Osteoblast (primary cell): ENCODE results near the gene NOL6. TPM values are rescaled to one million over a fixed set of nuclear protein-coding genes. Genes with fewer than 3 reads are reported as not detected.
"Not testable (repeated sequence)": the region's sequence is repeated elsewhere in the genome, so short reads cannot be mapped to it uniquely, and the experiment has no call there.

Experiments
- DNase-seq: peaks from one replicate; pipeline ENCODE4 v3.0.0; 2011; ENCODE audit warnings: low spot score, mixed read lengths; ENCODE audit not compliant: insufficient read length; ENCODE audit errors: missing footprints
- H2AFZ ChIP-seq: 2 replicates; pipeline ENCODE4 v1.6.0; 2011; ENCODE audit warnings: mild to moderate bottlenecking, low read length
- H3K27ac ChIP-seq: 2 replicates; pipeline ENCODE4 v1.5.1; 2011; ENCODE audit warnings: mild to moderate bottlenecking, low read depth, low read length, moderate library complexity
- H3K27me3 ChIP-seq: 2 replicates; pipeline ENCODE4 v1.6.0; 2012; ENCODE audit warnings: mild to moderate bottlenecking, control low read depth, inconsistent platforms, low read length, moderate library complexity; ENCODE audit not compliant: insufficient read depth
- H3K36me3 ChIP-seq: 2 replicates; pipeline ENCODE4 v1.5.1; 2011; ENCODE audit warnings: mild to moderate bottlenecking, low read length, control low read depth, moderate library complexity; ENCODE audit not compliant: insufficient read depth
- H3K4me1 ChIP-seq: 2 replicates; pipeline ENCODE4 v1.5.1; 2011; ENCODE audit warnings: mild to moderate bottlenecking, low read length, control low read depth, moderate library complexity; ENCODE audit not compliant: insufficient read depth
- H3K4me2 ChIP-seq: 2 replicates; pipeline ENCODE4 v1.6.0; 2011; ENCODE audit warnings: mild to moderate bottlenecking, low read length; ENCODE audit not compliant: insufficient read depth
- H3K4me3 ChIP-seq: fragments of 200-600 bp; sonication (generic); 3 replicates; pipeline ENCODE4 v1.5.1; 2012; ENCODE audit warnings: mild to moderate bottlenecking, low read length, inconsistent platforms; ENCODE audit not compliant: insufficient read depth
- H3K79me2 ChIP-seq: 2 replicates; pipeline ENCODE4 v1.6.0; 2012; ENCODE audit warnings: mild to moderate bottlenecking, low read length, control low read depth, inconsistent platforms; ENCODE audit not compliant: insufficient read depth
- H3K9me3 ChIP-seq: 2 replicates; pipeline ENCODE4 v1.5.1; 2011; ENCODE audit warnings: low read depth, low read length, control low read depth
- H4K20me1 ChIP-seq: 2 replicates; pipeline ENCODE4 v1.6.0; 2012; ENCODE audit warnings: mild to moderate bottlenecking, low read length, control low read depth; ENCODE audit not compliant: insufficient read depth
- CTCF ChIP-seq: IDR thresholded peaks from 2 replicates; pipeline ENCODE4 v1.5.1; 2011; ENCODE audit warnings: mild to moderate bottlenecking, low read depth, low read length, moderate library complexity; ENCODE audit errors: extremely low read depth
- total RNA-seq: library from RNA; depleted of rRNA; stranded (reverse); fragments of >200 nt; gene quantifications from 2 replicates; pipeline ENCODE4 v1.2.3, GENCODE V29; 2012

The NOL6 gene
- total RNA-seq, 1 donor, result 23.5 TPM

- not testable (repeated sequence) for DNase-seq, H3K4me1 ChIP-seq, H2AFZ ChIP-seq, H4K20me1 ChIP-seq, H3K27ac ChIP-seq, H3K79me2 ChIP-seq, H3K27me3 ChIP-seq, H3K4me3 ChIP-seq, H3K9me3 ChIP-seq, H3K36me3 ChIP-seq, H3K4me2 ChIP-seq
Measured at GRCh38 chr9:33512535-33512934, 38.8 kb upstream of the NOL6 start.

DNA sequence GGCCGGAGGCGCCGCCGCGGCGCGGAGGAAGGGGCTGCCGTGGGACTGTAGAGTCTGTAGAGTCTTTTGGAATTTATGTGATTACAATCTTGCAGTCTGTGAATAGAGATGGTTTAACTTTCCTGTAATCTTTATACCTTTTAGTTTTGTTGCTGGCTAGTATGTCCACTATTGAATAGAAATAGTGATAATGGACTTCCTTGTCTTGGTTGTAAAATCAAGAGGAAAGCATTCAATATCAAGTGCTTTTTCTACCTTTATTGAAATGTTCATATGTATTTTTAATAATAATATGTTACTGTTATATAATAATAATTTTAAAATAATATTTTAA, 37.4 kb upstream of the NOL6 start:
- H3K27me3 ChIP-seq, DNase-seq, H3K9me3 ChIP-seq, H4K20me1 ChIP-seq, H3K79me2 ChIP-seq, H3K36me3 ChIP-seq: not testable (repeated sequence)
- H3K4me2 ChIP-seq, result peak overlapping the region; percentile 89
- H3K4me1 ChIP-seq, result peaks cover 12% of the 10 kb centered on the region
- peak overlapping the region; percentile 99 for H2AFZ ChIP-seq
- peak overlapping the region; percentile 92 for H3K4me3 ChIP-seq
- H3K27ac ChIP-seq, result peak overlapping the region; percentile 98

- TF ChIP-seq CTCF, result no peak
- Histone ChIP-seq H4K20me1 (no peaks in the 10 kb centered on the region), H3K79me2 (no peaks in the 10 kb centered on the region), H3K4me3 (peak overlapping the region; percentile 92), H3K4me2 (peak overlapping the region; percentile 89), H3K27me3 (no peaks in the 10 kb centered on the region), H3K27ac (peak overlapping the region; percentile 98), H3K36me3 (no peaks in the 10 kb centered on the region), H3K4me1 (peaks cover 16% of the 10 kb centered on the region), H3K9me3 (no peaks in the 10 kb centered on the region), H2AFZ (peak overlapping the region; percentile 99)
- DNase-seq, result peak; percentile 77
Measured at GRCh38 chr9:33510262-33511183, 36.8 kb upstream of the NOL6 start.

GRCh38 chr9:33506626-33507370, 33.1 kb upstream of the NOL6 start:
- peak; percentile 15 for DNase-seq
- Histone ChIP-seq H3K4me2 (peak overlapping the region; percentile 76), H4K20me1 (no peaks in the 10 kb centered on the region), H3K27ac (peak overlapping the region; percentile 83), H2AFZ (peak overlapping the region; percentile 68), H3K36me3 (no peaks in the 10 kb centered on the region), H3K9me3 (no peaks in the 10 kb centered on the region), H3K4me3 (peak overlapping the region; percentile 57), H3K79me2 (no peaks in the 10 kb centered on the region), H3K4me1 (peaks cover 16% of the 10 kb centered on the region), H3K27me3 (no peaks in the 10 kb centered on the region)
- no peak for TF ChIP-seq CTCF
